NOMO-1 (cell line): ENCODE data around the gene GSTM1.

Experiments used
- DNase-seq, 2 experiments: peaks; one replicate each; lab custom pipeline; 2025; ENCODE audit not compliant: unreplicated experiment in 2 of 2; lab: John Stamatoyannopoulos, UW

Gene GSTM1

DNA sequence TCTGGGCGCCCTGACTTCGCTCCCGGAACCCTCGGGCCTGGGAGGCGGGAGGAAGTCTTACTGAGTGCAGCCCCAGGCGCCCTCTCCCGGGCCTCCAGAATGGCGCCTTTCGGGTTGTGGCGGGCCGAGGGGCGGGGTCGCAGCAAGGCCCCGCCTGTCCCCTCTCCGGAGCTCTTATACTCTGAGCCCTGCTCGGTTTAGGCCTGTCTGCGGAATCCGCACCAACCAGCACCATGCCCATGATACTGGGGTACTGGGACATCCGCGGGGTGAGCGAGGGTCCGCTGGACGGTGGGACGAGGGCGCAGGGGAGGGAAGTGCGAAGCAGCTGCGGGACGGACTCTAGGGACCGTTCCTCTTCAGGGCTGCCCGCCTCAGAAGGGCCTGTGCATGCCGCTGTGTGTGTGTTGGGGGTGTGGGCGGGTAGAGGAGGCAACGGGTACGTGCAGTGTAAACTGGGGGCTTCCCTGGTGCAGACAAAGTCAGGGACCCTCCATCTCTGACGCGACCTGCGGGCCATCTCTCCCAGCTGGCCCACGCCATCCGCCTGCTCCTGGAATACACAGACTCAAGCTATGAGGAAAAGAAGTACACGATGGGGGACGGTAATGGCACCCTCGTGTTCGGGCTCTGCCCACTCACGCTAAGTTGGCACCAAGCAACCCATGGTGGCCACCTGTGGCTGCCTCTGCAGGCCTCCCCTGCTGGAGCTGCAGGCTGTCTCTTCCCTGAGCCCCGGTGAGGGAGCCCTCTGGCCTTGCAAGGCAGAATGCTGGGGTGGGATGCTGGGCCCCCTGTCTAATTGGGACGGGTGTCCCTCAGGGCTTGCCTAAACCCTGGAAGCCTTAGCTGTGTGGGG is at the start of gene GSTM1:
TSS of gene GSTM1 (plus strand) at position 177 of the 859 bp plus-strand sequence. CDS start at position 234, 57 bp downstream.
- DNase-seq, result no peak

DNA sequence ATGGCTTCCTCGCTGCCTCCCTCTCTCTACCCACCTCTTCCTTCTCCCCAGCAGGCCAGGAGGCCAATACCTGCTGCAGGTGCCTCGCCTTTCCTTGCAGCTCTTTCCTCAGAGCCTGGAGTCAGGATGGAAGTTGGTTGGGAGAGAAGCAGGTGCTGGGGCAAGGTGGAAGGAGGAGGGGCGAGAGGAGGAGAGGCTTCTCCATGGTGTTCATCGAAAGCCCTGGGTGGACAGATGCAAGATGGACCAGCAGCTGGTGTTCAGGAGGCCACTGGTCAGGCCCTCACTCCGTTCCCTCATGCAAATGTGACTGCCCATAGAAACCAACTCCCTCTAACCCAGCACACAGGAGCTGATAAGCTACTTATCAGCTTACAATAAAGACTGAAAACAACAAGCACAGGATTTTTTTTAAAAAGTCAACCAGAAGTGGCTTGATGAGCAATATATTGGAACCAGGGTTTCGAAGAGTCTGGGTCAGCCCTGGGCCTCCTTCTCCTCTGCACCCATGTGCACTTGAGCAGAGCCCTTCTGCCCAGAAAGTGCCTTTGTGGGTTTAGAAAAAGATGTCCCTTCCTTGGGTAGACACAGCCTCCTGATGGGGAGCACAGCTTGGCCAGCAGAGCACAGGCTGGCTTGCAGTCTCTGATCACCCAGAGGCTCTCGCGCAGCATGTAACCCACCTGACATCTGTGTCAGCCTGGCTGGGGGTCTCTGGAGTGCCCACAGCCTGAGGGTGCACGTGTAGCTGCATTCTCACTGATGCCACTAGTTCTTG is 48.4 kb upstream of the GSTM1 start:
- no peak for DNase-seq

DNA sequence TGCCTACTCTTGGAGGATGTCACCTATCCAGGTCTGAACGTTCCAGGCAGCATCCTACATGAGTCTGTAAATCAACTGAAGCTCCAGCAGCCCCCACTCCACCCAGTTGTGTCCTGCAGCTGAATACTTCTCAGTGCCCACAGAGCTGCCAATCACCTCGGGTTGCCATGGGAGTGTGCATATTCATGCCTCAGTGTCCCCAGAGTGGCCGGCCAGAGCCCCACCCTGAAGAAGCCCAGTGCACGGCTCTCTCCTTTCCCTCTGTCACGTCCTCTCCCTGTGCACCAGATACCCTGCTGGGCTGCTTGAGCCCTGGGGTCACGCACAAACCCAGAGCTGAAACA is 47.8 kb upstream of the GSTM1 start:
- DNase-seq, result no peak

DNA sequence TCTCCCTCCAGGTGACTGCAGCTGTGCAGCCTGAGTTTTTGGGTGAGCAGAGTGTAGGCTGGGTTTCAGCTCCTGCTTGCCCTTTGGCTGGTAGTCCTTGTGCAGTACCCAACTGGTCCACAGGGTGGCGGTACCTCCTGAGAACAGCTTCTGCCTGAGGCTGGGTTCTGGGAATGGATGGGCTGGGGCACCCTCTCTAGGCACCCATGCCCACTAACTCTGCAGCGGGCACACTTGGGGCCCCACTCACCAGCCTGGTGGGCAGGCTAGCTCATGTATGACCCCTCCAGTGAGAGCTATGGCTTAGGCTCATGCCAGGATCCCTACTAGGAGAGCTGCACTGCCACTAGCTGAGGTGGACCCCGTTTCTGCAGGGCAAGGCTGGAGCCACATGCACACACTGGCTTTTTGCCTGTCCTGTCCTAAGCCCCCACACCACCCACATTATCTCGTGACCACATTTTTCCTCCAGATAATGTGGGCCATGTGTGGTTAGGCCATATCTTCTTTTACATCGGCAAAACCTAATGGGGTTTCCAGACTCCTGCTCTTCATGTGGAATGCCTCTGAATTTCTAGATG is 47.2 kb upstream of the GSTM1 start:
- peak; percentile 39 to 41 for DNase-seq

DNA sequence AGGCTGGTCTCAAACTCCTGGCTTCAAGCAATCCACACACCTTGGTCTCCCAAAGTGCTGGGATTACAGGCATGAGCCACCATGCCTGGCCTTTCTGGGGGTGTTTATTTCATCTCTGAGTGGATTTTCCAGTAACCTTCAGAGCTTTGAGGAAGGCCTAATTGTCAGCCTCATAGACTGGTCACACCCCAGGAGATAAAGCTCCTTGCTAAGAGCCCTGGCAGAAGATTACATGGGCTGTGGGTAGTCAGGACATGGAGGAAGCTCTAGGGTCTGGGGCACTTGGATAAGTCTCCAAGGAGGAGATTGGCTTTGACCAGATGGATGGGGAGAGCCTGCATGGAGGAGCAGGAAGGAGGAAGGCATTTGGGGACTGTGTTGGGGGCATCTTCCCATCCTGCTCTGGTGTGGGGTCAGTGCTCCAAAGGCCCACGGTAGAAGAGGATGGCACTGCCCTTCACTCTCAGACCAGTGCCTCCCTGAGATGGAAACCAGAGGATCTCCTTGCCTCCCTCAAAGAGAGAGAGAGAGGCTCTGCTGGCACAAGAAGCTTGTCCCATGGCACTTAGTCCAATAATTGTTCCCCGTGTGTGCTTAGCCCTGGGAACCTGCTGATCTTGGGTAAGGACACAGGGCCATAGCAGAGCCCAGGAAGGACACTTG is 46.4 kb upstream of the GSTM1 start:
- no peak for DNase-seq

DNA sequence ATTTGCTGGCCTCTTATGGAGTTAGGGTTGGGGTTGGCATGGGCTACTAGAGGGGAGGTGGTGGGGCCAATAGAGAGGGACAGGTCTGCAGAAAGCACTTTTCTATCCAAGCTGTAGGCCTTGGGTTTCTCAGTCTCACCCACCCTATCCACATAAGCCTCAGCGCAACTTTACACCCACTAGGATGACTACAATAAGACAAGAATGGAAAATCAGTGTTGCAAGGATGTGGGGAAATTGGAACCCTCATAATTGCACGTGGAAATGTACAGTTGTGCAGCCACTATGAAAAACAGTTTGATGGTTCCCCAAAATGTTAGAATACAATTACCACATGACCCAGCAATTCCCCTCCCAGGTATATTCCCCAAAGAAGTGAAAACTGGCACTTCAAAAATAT is 45.8 kb upstream of the GSTM1 start:
- no peak for DNase-seq

DNA sequence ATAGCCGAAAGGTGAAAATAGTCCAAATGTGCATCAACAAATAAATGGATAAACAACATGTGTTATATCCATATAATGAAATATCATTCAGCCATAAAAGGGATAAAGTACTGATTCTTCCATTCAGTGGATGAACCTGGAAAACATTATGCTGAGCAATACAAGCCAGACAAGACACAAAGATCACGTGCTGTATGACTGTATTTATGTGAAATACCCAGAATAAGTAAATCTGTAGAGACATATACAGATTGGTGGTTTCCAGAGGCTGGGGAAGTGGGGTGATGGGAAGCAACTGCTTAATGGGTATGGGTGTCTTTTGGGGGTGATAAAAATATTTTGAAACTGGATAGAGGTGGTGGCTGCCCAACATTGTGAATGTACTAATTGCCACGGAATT is 45.0 kb upstream of the GSTM1 start:
- no peak for DNase-seq

DNA sequence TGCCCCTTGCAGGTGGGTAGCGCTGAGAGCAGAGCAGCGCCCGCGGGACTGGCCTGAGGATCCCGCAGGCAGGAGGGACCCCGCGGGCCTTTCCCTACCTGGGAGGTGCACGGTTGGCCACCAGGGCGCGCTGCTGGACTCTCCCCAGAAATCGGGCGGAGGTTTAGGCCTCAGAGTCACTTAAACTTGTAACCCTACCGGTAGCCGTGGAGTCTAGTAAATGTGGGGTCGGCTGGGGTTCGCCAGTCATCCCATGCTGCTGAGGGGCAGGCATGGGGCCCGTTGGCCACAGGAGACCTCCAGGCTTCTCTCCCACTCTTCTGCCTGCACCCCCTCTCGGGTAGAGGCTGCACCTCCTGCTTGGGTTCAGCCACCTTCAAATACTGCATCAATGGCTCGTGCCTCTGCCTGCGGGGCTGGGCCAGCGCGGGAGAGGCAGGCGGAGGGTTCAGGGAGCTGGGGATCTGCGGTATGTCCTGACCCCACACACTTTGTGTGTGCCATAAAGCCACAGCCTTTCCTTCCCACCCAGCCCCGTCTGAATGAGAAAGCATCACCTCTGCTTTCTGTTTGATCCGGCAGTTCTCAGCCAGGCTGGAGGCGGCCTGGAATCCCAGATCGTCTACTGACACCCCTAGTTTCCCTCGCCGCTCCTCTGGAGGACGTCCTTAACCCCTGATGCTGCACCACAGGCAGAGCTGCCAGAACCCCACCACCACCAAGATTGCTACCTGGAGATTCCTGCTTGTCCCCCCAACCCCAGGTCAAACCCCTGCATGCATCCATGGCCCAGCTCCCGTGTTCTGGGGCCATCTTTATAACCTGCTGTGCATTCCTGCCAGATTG is 44.0 kb upstream of the GSTM1 start:
- peak; percentile 68 to 74 for DNase-seq

DNA sequence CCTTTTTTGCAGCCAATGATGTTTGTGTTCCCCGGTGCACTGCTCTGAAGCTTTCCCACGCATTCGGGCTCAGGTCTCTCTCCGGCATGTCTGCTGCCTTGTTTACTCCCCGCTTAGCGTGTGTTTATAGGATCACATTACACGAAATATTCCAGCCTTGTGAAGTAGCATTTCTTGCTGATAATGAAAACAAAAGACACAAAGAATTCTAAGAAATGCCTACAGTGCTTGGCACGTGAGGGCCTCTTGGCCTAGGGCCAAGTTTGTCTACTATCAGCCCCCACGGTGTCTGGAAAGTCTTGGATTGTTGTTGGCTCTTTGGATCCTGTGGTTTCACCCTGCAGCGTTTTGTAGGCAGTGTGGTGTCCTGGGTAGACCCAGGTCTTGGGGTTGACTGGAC is 42.9 kb upstream of the GSTM1 start:
- DNase-seq, result no peak

DNA sequence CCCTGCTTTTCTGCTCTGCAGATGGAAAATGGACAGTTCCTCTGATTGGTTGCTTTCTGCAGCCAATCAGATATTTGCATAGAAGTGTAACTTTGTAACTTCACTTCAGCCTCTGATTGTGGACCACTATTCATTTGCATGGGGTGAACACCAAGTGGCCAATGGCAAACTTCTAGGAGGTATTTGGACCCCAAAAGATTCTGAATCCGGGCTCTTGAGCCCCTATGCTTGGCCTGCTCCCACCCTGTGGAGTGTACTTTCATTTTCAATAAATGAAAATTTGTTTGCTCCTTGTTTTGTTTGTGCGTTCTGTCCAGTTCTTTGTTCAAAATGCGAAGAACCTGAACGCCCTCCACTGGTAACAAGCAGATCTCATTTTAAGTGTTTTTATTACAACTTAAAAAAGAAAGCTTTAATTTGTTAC is 38.1 kb upstream of the GSTM1 start:
- no peak for DNase-seq

DNA sequence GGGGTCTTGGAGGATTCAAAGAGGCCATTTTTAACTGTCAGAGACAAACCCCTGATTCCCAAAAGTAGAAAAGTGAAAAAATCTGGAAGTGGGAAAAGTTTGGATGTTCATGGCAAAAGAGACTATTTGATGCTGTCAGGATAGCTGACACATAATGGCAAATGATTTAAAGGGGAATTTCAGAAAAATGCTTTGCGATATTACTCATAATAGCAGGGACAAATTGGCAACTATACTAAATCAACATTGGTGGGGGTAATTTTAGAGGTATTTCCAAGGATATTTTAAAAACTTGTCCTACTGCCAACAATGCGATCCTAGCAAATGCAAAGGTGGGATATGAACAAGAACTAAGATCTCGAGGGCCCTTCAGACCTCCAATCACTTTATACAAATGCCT is 37.0 kb upstream of the GSTM1 start:
- DNase-seq, result no peak

DNA sequence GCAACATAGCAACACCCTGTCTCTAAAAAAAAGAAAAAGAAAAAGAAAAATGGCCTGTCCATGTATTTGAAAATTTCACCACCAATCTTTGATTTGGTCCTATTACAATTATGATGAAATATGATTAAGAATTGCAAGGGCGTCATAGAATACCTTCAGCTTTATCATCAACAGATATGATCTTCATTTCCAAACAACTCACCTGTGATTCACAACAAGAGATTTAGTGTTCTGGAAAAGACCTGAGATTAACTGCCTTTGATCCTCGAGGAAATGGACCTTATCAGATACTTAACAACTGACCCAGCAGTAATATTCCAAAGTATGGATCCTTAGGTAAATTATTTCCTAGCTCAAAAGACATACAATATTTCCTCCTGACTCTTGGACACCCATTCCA is 35.2 kb upstream of the GSTM1 start:
- DNase-seq, result no peak

DNA sequence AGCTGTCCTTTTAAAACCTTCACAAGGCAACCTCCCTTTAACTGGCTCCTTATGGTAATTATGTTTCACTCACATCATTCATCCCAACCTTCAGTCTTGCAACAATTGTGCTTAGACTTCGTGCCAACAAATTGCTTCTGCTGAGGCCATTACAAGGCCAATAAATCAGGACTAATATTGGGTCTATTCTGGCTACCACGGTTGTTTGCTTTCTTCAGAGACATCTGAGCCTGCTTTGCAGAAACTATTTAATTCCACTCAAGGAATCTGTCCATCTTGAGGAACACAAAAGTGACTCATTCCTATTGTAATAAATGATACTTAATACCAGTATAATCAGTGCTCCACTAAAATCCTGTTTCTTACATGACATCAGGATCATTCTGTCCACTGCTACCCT is 34.3 kb upstream of the GSTM1 start:
- DNase-seq, result no peak

DNA sequence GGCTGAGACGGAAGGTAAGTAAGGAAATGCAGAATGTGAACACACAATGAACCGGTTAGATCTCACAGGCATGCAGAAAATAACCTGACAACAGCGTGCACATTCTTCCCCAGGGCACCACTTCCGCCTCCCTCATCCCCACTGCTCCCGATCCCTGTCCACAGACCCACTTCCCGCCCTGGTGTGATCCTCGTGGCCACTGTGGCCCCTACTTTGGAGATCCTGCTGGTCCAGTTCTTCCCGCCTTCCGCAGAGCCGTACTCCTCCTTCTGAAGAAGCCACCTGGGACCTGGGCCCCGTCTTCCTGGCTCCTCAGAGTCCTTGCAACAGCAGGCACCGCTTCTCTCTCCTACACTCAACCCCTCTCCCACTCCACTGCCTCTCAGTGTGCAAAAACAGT is 33.1 kb upstream of the GSTM1 start:
- no peak for DNase-seq

DNA sequence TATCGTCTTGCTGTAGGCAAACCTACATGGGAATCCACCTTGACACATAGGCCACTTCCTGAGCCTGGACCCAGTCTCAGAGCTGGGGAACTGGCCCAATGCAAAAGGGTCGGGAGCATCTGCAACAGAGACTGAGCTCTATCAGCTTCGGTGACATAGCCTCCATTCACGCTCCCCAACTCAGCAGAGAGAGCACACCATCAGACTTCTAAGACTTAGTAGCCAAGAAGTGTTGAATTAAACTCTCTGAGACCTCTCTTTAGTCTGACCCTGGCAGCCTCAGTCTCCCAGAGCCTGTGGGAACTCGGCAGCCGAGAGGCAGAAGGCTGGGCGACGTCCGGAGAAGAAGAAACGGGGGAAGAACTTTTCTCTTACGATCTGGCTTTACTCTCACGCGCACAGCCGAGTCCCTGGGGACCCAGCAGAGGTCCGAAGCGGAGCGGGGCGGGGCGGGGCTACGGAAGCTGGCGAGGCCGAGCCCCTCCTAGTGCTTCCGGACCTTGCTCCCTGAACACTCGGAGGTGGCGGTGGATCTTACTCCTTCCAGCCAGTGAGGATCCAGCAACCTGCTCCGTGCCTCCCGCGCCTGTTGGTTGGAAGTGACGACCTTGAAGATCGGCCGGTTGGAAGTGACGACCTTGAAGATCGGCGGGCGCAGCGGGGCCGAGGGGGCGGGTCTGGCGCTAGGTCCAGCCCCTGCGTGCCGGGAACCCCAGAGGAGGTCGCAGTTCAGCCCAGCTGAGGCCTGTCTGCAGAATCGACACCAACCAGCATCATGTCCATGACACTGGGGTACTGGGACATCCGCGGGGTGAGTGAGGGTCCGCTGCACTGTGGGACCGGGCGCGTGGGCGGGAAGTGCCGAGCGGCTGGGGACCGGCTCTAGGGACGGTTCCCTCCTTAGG is 31.8 kb upstream of the GSTM1 start, which contains the start of gene GSTM4:
TSS of gene GSTM4 (plus strand) at position 485 of the 905 bp plus-strand sequence. CDS start at position 776, 291 bp downstream.
- peak; percentile 69 to 79 for DNase-seq

DNA sequence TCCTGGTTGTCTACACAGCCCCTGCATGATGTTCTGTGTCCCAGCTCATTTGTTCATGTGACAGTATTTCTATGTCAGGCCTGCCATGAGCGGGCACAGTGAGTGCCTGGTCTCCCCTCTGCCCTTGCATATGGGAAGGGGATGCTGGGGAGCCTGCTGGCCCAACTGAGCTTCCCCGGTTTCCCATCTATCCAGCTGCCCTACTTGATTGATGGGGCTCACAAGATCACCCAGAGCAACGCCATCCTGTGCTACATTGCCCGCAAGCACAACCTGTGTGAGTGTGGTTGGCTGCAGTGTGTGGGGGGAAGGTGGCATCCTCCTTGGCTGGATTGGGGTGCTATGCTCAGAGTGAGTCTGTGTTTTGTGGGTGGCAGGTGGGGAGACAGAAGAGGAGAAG is 30.2 kb upstream of the GSTM1 start:
- no peak for DNase-seq

DNA sequence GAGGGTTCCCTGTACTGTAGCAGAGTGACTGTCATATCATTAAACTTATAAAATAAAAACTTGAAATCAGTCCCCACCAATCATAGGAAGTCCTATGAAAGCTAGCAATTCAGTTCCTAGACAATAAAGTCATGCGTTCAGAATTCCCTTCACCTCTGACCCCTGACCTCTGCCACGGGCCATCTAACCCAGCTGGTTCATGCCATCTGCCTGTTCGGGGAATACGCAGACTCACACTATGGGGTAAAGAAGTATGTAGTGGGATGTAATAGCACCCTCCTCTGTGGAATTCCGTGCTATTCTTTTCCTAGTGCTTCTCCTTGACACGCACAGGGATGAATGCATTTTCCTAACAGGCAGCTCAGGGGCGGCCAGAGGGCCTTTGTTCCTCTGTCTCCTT is 29.6 kb upstream of the GSTM1 start:
- DNase-seq, result no peak

DNA sequence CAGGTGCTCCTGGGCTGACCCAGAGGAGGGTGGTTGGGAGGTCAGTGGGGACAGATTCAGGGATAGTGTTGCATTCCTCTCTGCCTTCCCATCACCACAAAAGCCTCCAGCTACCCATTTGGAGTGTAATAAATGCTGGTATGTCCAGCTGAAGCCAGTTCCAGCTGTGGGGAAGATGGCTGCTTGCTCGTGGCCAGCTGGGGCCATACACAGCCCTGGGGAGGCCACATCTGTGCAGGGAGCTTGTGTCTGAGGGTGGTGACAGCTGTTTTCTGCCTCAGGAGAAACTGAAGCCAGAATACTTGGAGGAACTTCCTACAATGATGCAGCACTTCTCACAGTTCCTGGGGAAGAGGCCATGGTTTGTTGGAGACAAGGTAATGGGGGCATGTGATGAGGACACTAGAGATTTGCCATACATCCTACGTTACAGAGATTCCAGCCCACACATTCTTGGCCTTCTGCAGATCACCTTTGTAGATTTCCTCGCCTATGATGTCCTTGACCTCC is 29.0 kb upstream of the GSTM1 start:
- DNase-seq, result no peak

DNA sequence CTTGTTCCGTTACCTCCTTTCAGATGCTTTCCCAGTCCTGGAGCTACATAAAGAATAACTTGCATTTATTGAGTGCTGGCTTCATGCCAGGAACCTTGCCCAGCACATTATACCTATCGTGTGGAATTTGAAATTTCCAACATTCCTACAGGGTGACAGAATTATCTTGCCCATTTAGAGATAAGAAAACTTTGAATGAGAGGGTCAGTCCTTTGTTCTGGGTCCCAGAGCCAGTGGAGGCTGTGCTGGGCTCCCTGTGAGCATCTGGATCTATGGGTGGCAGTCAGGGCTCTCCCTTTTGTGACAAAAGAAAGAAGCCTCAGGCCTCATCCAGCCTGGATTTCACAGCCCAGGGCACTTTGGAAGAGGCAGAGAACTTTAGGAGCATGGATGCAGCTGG is 28.5 kb upstream of the GSTM1 start:
- DNase-seq, result no peak
